HL-60 (cell line): ENCODE data around the gene SYT9.

Experiments used
- DNase-seq, 2 experiments: peaks; one replicate each; pipeline ENCODE4 v3.0.0-alpha.2; 2010 to 2020; ENCODE audit warnings: low read depth in 1 of 2, low spot score in 1 of 2
- H3K27ac ChIP-seq: fragments of 250-450 bp; sonication (Bioruptor Pico); replicated peaks from 2 replicates; pipeline ENCODE4 v1.5.1; 2020; ENCODE audit warnings: mild to moderate bottlenecking, moderate library complexity
- H3K27me3 ChIP-seq: fragments of 250-450 bp; sonication (Bioruptor Pico); 2 replicates; pipeline ENCODE4 v1.5.1; 2021; ENCODE audit warnings: mild to moderate bottlenecking, moderate library complexity; ENCODE audit not compliant: insufficient read depth, poor library complexity, severe bottlenecking
- H3K4me3 ChIP-seq: replicated peaks from 2 replicates; pipeline ENCODE4 v1.5.1; 2011; ENCODE audit warnings: mild to moderate bottlenecking, control low read depth, low read length; ENCODE audit not compliant: insufficient read depth
- GABPA ChIP-seq: IDR thresholded peaks from 2 replicates; pipeline ENCODE4 v1.6.1; 2012; ENCODE audit warnings: low read depth
- POLR2AphosphoS5 ChIP-seq: IDR thresholded peaks from 2 replicates; pipeline ENCODE4 v1.6.1; 2012; ENCODE audit warnings: low read depth
- SPI1 ChIP-seq: IDR thresholded peaks from 2 replicates; pipeline ENCODE4 v1.6.1; 2012; ENCODE audit warnings: low read depth, mild to moderate bottlenecking, borderline replicate concordance
- TF ChIP-seq, protein P1 (sequence below): IDR thresholded peaks from one replicate; pipeline ENCODE4 v1.5.1; 2011; ENCODE audit warnings: low read length, control low read depth, inconsistent platforms; ENCODE audit not compliant: insufficient read depth
- TF ChIP-seq, protein P2 (sequence below): IDR thresholded peaks from 2 replicates; pipeline ENCODE4 v1.6.1; 2012; ENCODE audit warnings: low read depth; ENCODE audit not compliant: insufficient replicate concordance

The SYT9 gene

DNA sequence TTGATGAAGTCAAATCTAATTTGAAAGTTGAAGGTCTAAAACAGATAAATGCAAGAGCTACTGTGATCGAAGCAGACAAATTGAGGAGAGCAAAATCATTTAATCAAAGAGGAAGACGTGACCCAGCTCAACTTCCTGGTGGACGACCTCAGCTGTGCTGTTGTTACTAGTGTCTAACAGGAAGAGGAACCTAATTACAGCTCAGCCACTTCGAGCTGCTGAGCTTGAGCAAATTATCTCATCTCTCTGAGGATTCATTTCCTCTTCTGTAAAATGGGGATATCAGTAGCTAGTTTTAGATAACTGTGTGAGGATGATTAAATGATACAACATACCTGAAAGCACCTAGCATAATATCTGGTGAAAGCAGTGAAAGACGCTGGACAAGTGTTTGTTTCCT, 185.0 kb downstream of the SYT9 start:
- peak; percentile 39 to 68 for DNase-seq
- H3K4me3 ChIP-seq: no peak overlapping the region
- TF ChIP-seq, protein P1, sequence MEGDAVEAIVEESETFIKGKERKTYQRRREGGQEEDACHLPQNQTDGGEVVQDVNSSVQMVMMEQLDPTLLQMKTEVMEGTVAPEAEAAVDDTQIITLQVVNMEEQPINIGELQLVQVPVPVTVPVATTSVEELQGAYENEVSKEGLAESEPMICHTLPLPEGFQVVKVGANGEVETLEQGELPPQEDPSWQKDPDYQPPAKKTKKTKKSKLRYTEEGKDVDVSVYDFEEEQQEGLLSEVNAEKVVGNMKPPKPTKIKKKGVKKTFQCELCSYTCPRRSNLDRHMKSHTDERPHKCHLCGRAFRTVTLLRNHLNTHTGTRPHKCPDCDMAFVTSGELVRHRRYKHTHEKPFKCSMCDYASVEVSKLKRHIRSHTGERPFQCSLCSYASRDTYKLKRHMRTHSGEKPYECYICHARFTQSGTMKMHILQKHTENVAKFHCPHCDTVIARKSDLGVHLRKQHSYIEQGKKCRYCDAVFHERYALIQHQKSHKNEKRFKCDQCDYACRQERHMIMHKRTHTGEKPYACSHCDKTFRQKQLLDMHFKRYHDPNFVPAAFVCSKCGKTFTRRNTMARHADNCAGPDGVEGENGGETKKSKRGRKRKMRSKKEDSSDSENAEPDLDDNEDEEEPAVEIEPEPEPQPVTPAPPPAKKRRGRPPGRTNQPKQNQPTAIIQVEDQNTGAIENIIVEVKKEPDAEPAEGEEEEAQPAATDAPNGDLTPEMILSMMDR: no peak
- TF ChIP-seq SPI1 (peak; percentile 66; the same call in 1 of the 2 replicates), GABPA (peak; percentile 41), POLR2AphosphoS5 (no peak)
- TF ChIP-seq, protein P2, sequence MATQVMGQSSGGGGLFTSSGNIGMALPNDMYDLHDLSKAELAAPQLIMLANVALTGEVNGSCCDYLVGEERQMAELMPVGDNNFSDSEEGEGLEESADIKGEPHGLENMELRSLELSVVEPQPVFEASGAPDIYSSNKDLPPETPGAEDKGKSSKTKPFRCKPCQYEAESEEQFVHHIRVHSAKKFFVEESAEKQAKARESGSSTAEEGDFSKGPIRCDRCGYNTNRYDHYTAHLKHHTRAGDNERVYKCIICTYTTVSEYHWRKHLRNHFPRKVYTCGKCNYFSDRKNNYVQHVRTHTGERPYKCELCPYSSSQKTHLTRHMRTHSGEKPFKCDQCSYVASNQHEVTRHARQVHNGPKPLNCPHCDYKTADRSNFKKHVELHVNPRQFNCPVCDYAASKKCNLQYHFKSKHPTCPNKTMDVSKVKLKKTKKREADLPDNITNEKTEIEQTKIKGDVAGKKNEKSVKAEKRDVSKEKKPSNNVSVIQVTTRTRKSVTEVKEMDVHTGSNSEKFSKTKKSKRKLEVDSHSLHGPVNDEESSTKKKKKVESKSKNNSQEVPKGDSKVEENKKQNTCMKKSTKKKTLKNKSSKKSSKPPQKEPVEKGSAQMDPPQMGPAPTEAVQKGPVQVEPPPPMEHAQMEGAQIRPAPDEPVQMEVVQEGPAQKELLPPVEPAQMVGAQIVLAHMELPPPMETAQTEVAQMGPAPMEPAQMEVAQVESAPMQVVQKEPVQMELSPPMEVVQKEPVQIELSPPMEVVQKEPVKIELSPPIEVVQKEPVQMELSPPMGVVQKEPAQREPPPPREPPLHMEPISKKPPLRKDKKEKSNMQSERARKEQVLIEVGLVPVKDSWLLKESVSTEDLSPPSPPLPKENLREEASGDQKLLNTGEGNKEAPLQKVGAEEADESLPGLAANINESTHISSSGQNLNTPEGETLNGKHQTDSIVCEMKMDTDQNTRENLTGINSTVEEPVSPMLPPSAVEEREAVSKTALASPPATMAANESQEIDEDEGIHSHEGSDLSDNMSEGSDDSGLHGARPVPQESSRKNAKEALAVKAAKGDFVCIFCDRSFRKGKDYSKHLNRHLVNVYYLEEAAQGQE: no peak
- H3K27me3 ChIP-seq: no peaks in the 10 kb centered on the region
- H3K27ac ChIP-seq: no peak overlapping the region

DNA sequence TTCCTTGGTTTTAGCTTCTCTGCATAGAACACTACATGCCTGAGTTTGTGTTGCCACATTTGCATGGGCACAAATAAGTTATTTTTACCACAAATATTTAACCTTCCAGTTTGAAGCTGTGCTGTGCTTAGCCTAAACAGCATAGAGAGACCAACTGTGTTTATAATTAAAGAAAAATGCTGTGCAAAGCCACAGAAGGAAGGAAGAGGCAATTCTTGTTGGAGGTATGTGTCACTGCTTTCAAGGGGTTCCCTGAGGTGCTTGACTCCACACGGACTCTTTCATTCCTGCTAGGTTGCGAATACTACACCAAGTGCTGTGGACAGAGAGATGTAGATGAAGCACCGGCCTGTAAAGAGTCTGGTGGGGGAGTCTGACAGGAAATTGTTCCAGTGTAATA, 186.0 kb downstream of the SYT9 start:
- Histone ChIP-seq H3K4me3 (no peak overlapping the region), H3K27me3 (no peaks in the 10 kb centered on the region), H3K27ac (no peak overlapping the region)
- no peak for DNase-seq
- TF ChIP-seq POLR2AphosphoS5 (no peak), SPI1 (no peak), GABPA (no peak)
- TF ChIP-seq, protein P1: no peak
- TF ChIP-seq, protein P2: no peak

DNA sequence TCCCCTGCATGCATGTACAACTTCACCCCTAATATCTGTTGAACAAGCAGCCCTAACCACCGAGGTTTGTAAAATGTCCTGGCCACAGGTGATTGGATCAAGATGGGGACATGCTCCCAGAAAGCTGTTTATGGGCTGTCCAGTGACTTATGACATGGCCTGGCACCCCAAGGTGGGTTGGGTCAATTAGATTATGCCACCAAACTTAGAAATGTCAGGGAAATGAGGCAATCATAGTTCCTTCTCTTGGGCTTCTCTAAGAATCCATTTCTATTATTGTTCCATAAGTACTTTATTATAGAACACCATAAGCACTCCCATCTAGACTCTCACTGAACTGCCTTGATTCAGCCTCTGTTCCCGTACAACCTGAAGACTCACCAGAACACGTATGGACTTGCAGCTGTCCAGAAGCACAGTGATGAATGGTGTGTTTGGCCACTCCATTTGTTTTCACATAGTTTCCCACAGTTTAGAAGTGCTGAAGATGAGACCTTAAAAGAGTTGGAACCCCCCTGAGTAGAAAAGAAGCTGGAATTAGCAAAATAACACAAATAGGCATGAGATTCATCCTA, 188.1 kb downstream of the SYT9 start:
- DNase-seq: no peak
- Histone ChIP-seq H3K27ac (no peak overlapping the region), H3K4me3 (no peak overlapping the region), H3K27me3 (no peaks in the 10 kb centered on the region)
- TF ChIP-seq, protein P2: no peak
